M059J (cell line): ENCODE results near the gene CDC42BPA. TPM values are rescaled to one million over a fixed set of nuclear protein-coding genes. Genes with fewer than 3 reads are reported as not detected.
"Not testable (repeated sequence)": the region's sequence is repeated elsewhere in the genome, so short reads cannot be mapped to it uniquely, and the experiment has no call there.

Source experiments
- DNase-seq: peaks from one replicate; pipeline ENCODE4 v3.0.0-alpha.2; 2012; ENCODE audit warnings: low read depth
- total RNA-seq: library from RNA; depleted of rRNA; stranded (reverse); fragments of >200 nt; shearing (Covaris generic); gene quantifications from 2 replicates; pipeline ENCODE4 v1.2.3, GENCODE V29; 2014

Gene CDC42BPA
- total RNA-seq, 1 experiment from 2014 or later = 21.6 TPM

- no peak for DNase-seq
Measured at GRCh38 chr1:226965581-226966440, 352.5 kb downstream of the CDC42BPA start.

- DNase-seq = no peak
Measured at GRCh38 chr1:226964611-226965486, 353.4 kb downstream of the CDC42BPA start.

- no peak for DNase-seq
Measured at GRCh38 chr1:226964068-226964425, 354.2 kb downstream of the CDC42BPA start.

GRCh38 chr1:226962421-226963391 lies 355.6 kb downstream of the CDC42BPA start:
- no peak for DNase-seq

GRCh38 chr1:226960944-226961765 lies 357.1 kb downstream of the CDC42BPA start:
- DNase-seq = no peak

- DNase-seq = no peak
Measured at GRCh38 chr1:226960256-226960655, 358.0 kb downstream of the CDC42BPA start.

- DNase-seq = no peak
Measured at GRCh38 chr1:226958300-226958699, 360.0 kb downstream of the CDC42BPA start.

- DNase-seq = no peak
Measured at GRCh38 chr1:226957714-226958113, 360.6 kb downstream of the CDC42BPA start.

- no peak for DNase-seq
Measured at GRCh38 chr1:226956942-226957713, 361.2 kb downstream of the CDC42BPA start.

- not testable (repeated sequence) for DNase-seq
Measured at GRCh38 chr1:226955857-226956256, 362.4 kb downstream of the CDC42BPA start.

- no peak for DNase-seq
Measured at GRCh38 chr1:226954777-226955176, 363.5 kb downstream of the CDC42BPA start.

- DNase-seq = no peak
Measured at GRCh38 chr1:226954337-226954736, 364.0 kb downstream of the CDC42BPA start.

GRCh38 chr1:226953175-226953800 lies 365.0 kb downstream of the CDC42BPA start:
- no peak for DNase-seq

GRCh38 chr1:226952118-226952441 lies 366.2 kb downstream of the CDC42BPA start:
- DNase-seq = no peak

GRCh38 chr1:226951286-226952117 lies 366.8 kb downstream of the CDC42BPA start:
- DNase-seq = no peak

- no peak for DNase-seq
Measured at GRCh38 chr1:226950871-226951270, 367.4 kb downstream of the CDC42BPA start.

- DNase-seq = no peak
Measured at GRCh38 chr1:226950316-226950715, 368.0 kb downstream of the CDC42BPA start.

GRCh38 chr1:226949401-226949800 lies 368.9 kb downstream of the CDC42BPA start:
- no peak for DNase-seq

- DNase-seq = no peak
Measured at GRCh38 chr1:226948996-226949395, 369.3 kb downstream of the CDC42BPA start.
